Omental fat pad (tissue), 4 donors: ENCODE data around the gene LNP1. TPM values are rescaled to one million over a fixed set of nuclear protein-coding genes. Genes with fewer than 3 reads are reported as not detected.

Experiments used
- ATAC-seq: fragments of 150-250 bp; one replicate; pipeline ENCODE4 v1.9.1; 2016; ENCODE audit warnings: mild to moderate bottlenecking, moderate library complexity; ENCODE audit not compliant: low FRiP score
- DNase-seq: peaks from one replicate; pipeline ENCODE4 v3.0.0-alpha.2; 2019; ENCODE audit warnings: low spot score
- total RNA-seq, 4 donors: library from RNA; depleted of rRNA; stranded (reverse); fragments of >200 nt; gene quantifications; one replicate each; pipeline ENCODE4 v1.1.0, GENCODE V29; 2016
- TF ChIP-seq, protein P1 (sequence below), 3 donors: fragments of 450-650 bp; IDR thresholded peaks; one replicate each; pipeline ENCODE4 v1.5.1; 2016 to 2017; ENCODE audit warnings: antibody characterized with exemption in 3 of 3, mild to moderate bottlenecking in 3 of 3, moderate library complexity in 2 of 3

Gene LNP1
- total RNA-seq, 4 donors from 2014 or later: 1.2 to 5.7 (median 2.2) TPM

DNA sequence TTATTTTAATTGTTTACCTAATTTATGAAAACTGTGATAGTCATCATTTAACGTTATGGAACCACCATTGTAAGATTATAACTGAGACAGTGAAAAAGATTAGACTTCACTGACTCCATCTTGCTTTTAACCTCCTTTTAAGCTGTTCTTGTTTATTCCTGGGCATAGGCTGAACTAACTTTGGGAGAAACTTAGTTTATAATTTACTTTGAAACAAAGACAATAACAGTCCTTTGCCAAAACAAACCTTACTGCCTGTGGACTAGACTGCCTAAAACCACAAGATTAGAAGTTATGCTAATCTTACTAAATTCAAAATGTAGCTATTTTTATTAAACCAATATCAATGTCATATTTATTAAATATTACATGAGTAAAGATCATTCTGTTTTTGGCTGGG is 46.7 kb downstream of the LNP1 start:
- no peak for DNase-seq
- TF ChIP-seq, protein P1, sequence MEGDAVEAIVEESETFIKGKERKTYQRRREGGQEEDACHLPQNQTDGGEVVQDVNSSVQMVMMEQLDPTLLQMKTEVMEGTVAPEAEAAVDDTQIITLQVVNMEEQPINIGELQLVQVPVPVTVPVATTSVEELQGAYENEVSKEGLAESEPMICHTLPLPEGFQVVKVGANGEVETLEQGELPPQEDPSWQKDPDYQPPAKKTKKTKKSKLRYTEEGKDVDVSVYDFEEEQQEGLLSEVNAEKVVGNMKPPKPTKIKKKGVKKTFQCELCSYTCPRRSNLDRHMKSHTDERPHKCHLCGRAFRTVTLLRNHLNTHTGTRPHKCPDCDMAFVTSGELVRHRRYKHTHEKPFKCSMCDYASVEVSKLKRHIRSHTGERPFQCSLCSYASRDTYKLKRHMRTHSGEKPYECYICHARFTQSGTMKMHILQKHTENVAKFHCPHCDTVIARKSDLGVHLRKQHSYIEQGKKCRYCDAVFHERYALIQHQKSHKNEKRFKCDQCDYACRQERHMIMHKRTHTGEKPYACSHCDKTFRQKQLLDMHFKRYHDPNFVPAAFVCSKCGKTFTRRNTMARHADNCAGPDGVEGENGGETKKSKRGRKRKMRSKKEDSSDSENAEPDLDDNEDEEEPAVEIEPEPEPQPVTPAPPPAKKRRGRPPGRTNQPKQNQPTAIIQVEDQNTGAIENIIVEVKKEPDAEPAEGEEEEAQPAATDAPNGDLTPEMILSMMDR (IDR thresholded peaks at IDR 0.05): no peak
- ATAC-seq: no peak

DNA sequence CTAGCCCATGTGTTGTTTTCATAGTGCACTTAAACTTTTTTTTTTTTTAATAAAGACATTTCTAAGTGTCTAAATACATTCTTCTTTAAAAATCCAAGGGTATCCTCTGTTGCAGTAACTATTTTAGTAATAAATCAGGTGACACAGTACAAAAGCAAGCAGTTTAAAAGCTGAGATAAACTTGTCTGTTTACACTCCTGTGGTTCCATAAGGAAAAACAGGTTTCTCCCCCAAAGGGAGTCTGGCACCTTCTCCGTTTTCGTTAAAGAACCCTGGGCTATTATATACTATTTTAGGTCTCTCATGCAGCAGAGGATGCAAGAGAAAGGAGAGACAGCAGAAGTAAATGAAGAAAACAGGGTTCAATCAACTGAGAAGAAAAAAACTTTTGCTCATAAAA is 47.9 kb downstream of the LNP1 start:
- ATAC-seq (no peak), DNase-seq (no peak)
- TF ChIP-seq, protein P1 (IDR thresholded peaks at IDR 0.05): no peak

DNA sequence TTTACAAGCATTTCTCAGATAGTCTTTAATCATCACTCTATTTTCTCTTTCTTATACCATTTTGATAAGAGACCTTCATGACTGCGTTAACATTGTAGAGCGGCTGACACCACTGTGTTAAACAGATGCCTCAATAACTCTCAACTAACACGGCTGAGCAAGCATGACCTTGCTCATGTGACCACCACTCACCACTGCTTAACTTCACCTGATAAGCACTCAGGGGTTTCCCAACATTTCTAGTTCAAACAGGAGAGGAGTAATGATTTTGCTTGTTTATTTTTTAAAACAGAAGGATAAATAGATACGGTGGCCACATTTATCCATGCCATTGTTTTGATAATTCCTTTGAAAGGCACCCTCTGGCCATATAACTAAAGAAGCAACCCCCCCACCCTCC is 53.3 kb downstream of the LNP1 start:
- TF ChIP-seq, protein P1 (IDR thresholded peaks at IDR 0.05): no peak
- ATAC-seq (no peak), DNase-seq (no peak)

DNA sequence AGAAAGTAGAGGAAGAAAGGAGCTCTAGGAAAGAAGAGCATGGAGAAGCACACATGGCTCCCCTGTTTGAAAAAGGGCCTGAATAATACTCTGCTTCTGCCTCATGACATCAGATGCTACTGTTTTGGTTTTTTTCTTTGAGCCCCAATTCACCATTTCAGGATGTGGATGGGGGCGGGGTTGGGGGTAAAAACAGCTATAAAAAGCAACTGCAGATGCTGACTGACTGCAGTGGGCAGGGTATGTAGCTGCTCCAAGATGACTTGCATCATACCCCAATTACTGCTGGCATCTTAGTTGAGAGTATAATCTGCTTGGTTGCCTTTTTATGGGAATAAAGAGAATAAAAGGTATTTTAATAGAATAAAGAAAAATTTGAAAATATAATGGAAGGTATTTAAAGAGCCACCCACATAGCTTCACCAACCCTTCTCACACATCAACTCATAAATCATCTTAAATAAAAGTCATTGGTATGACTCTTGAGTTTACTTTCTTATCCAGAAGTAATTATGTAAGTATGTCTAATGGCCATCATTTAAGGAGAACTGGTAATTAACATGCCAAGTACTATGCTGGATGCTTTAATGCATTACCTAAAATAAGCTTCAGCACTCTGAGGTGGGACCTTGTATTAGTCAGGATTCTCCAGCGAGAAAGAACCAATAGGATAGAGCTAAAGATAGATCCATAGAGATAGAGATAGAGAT is 54.7 kb downstream of the LNP1 start:
- no peak for DNase-seq
- TF ChIP-seq, protein P1 (IDR thresholded peaks at IDR 0.05): no peak
- no peak for ATAC-seq

DNA sequence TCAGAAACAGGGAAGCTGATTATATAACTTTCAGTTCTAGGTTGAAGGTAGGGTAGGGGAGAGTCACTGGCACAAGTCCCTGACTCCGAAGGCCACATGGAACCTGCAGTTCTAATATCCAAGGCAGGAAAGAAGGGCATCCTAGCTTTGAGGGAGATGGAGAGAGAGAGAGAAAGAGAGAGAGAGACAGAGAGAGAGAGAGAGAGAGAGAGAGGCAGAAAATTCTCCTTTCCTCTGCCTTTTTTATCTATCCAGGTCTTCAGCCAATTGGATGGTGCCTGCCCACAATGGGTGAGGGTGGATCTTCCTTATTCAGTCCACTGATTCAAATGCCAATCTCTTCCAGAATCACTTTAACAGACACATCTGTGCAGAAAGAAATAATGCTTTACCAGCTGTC is 55.4 kb downstream of the LNP1 start:
- ATAC-seq (no peak), DNase-seq (no peak)
- TF ChIP-seq, protein P1 (IDR thresholded peaks at IDR 0.05): no peak

DNA sequence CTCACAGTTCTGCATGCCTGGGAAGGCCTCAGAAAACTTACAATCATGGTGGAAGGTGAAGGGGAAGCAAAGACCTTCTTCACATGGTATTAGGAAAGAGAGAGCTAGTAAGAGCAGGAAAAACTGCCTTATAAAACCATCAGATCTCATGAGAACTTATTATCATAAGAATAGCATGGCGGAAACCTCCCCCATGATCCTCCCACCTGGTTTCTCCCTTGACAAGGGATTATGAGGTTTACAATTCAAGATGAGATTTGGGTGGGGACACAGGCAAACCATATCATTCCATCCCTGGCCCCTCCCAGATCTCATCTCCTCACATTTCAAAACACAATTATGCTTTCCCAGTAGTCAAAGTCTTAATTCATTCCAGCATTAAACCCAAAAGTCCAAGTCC is 56.5 kb downstream of the LNP1 start:
- TF ChIP-seq, protein P1 (IDR thresholded peaks at IDR 0.05): no peak
- DNase-seq: no peak

DNA sequence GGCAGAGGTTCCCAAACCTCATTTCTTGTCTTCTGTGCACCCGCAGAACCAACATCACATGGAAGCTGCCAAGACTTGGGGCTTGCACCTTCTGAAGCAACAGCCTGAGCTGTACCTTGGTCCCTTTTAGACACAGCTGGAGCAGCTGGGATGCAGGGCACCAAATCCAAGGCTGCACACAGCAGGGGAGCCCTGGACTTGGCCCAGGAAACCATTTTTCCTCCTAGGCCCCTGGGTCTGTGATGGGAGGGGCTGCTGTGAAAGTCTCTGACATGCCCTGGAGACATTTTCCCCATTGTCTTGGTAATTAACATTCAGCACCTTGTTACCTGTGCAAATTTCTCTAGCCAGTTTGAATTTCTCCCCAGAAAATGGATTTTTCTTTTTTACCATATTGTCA is 57.5 kb downstream of the LNP1 start:
- TF ChIP-seq, protein P1 (IDR thresholded peaks at IDR 0.05): no peak
- ATAC-seq (no peak), DNase-seq (no peak)

More for the DNA sequence above, 56.5 kb downstream of the LNP1 start:
- ATAC-seq: no peak
